GM18499 (cell line): ENCODE measurements around the gene MPRIP.
"Not testable (repeated sequence)": the region's sequence is repeated elsewhere in the genome, so short reads cannot be mapped to it uniquely, and the experiment has no call there.

Source experiments
- ATAC-seq: cut with Tn5 transposase; IDR thresholded peaks from one replicate; pipeline ENCODE4 v1.9.1; 2021; ENCODE audit warnings: moderate number of reproducible peaks; ENCODE audit not compliant: insufficient read depth, unreplicated experiment

The MPRIP gene

GRCh38 chr17:17042384-17042736 is at the start of gene MPRIP:
TSS of gene MPRIP (plus strand) at chr17:17042457. CDS start at chr17:17042849, 392 bp downstream.
- ATAC-seq: no peak

- ATAC-seq: no peak
These were observed 47.6 kb upstream of the MPRIP start for GRCh38 chr17:16994631-16995030.

DNA sequence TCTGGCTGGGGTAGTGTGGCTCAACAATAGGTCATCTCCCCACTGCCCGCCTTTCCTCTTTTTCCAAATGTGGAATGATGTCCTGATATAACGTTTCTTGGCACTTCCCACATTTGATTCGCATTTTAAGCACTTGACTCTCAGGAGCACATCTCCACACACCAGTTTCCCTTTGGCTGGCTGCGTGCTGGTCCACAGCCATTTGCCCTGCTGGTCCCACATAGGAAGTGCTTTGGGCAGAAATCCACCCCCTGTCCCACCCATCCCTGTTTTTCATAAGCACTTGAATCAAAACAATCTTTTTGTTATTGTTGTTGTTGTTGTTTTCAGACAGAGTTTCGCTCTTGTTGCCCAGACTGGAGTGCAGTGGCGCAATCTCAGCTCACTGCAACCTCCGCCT is 46.3 kb upstream of the MPRIP start:
- no peak for ATAC-seq

- not testable (repeated sequence) for ATAC-seq
These were observed 45.5 kb upstream of the MPRIP start for GRCh38 chr17:16996726-16997125.

GRCh38 chr17:16997514-16998429 is 44.5 kb upstream of the MPRIP start:
- no peak for ATAC-seq

DNA sequence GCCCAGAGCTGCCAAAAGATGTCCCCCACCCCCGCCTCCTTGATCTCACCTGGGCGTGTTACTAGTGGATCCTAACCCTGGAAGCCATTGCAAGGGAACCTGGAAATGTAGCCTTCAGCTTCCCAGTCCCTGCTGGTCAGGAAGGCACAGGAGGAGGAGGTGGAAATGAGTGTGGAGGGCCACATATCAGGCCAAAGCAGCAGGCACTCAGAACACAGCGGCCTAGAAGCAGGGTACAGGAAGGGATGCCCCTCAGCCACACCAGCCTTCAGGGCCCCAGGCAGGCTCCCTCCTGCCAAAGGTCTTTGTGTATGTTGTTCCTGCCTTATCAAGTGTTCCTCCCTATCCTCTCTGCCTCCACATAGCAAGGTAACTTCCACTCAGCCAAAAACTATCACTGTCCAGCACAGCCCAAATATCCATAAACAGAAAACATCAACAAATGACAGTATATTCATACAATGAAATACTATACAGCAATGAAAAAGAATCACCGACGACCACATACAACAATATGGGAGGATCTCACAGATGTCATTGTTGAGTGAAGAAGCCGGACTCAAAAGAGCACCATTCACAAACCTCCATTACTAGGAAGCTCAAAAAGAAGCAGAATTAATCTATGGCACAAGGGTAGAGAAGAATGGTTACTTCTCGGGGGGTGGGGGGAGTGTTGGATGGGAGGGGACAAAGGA is 42.2 kb upstream of the MPRIP start:
- no peak for ATAC-seq

DNA sequence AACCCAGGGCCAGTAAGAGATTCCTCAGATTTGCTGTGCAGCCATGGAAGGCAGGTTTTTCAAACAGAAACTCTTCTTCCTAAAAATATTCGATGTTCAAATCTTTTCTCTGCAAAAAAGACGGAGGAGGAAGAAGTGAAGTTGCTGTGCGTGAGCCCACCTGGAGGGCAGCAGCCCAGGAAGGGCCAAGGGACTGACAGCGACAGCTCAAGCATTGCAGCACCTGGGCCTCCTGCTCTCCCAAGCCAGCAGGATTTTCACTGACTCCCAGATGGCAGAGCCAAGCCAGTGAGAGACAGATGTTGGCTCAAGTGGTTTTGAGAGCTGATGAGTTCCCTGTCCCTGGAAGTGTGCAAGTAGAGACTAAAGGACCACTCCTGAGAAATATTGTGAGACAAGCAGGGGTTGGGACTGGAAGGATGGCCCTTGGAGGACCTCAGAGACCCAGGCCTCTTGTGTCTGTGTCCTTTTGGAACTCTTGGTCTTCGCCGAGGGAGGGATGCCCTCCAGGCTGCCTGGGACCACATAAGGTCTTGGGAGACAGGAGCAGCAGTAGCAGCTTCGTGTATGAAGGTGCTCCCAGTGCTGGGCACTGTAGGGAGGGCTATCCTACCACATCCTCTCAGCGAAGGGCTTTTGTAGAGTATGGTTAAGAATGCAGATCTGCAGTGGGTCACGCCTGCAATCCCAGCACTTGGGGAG is 41.0 kb upstream of the MPRIP start:
- no peak for ATAC-seq

GRCh38 chr17:17001874-17002520 is 40.3 kb upstream of the MPRIP start:
- no peak for ATAC-seq

DNA sequence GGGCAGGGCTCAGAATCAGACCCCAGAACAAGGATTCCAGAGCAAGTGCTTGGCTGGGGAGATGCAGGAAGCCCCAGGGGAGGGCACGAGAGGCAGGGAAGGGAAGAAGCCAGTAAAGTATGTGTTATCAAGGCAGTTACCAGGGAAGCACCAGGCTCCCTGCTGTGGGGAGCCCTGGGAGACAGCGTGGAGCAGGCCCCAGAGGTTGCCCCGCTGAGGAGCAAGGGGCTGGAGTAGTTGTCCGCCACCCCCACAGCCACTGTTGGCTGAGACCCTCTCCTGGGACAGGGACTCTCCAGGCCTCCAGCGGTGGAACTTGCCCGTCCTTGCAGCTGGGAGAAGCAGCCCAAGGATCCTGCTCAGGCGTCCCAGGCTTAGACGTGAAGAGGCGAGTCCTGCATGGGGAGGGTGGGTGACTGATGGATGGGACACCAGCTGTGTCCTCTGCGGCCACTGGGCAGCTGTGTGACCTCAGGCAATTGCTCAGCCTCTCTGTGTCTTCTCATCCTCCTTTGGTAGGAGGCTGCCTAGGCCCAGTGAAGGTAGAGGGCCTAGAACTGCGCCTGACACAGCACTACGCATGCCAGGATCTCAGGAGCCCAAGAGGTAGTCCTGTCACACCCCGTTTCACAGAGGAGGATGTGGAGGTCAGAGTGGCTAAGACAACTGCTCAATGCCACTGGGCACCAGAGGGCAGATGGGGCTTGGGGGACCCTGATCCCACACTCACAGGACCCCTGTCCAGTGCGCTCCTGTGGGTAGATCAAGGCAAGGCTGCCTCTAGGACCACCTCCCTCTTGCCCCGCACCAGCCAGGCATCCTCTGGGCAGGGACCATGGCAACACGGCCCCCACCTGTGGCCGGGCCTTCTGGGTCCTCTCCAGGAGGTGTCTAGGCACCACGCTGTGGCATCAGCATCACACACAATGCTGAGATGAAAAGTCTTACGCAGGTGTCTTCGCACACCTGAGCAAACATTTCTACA is 39.2 kb upstream of the MPRIP start:
- not testable (repeated sequence) for ATAC-seq

GRCh38 chr17:17004251-17004996 is 37.8 kb upstream of the MPRIP start:
- ATAC-seq: no peak

DNA sequence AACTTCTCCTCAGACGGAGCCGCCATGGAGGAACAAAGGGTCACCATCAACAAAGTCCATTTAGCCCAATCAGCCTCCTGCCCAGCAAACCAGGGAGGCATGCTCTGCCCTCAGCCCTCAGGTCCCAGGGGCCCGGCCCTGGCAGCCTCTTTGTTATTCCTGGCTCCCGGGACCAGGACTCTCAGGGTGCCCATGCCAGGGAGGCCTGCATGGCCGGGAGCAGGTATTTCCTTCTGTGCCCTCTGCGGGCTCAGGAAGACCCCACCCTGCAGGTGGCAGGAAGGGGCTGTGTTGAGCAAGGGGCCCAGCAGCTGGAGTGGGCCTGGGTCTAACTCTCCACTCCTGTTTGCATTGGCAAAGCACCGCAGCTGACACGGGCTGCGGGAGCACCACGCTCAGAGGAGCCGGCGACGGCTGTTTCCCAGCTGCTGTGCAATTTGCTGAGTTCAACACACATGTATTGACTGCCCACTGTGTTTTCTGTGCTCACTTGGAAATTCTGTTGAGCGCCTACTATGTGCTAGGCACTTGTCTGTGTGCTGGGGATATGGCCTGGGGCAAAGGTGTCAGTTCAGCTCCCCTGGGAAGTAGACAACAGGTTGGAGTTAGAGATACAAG is 37.2 kb upstream of the MPRIP start:
- not testable (repeated sequence) for ATAC-seq

- ATAC-seq: not testable (repeated sequence)
These were observed 34.4 kb upstream of the MPRIP start for GRCh38 chr17:17007891-17008290.

DNA sequence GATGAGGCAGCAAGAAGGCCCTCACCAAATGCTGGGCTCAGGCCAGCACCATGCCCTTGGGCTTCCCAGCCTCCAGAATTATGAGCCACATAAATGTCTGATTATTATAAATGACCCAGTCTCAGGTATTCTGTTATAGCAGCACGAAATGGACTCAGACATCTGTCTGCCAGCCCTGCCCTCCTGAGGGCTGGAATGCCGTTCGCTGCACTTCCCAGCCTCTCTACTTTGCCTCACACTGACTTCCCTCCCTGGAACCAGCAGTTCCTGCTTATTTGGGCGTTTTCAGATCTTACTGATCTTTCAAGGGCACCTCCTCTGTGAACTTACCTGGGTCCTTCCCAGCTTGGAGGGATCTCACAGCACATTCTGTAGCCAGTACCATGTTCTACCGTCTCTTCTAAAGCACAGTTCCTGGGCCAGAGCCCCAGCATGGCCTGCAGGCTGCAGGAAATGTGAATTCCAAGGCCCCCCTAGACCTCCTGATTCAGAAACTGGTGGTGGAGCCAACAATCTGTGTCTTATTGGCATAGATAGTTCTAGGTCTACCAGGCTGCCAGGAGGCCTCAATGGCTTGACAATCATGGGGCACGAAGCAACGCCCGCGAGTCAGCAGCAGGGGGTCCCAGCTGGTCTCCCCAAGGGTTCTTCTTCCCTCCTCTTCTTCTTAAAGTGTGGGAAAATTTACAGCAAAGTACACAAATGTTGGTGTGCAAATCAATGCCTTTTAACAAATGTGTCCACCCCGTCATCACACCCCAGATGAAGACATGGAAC is 33.4 kb upstream of the MPRIP start:
- not testable (repeated sequence) for ATAC-seq

GRCh38 chr17:17009972-17010371 is 32.3 kb upstream of the MPRIP start:
- not testable (repeated sequence) for ATAC-seq

- ATAC-seq: not testable (repeated sequence)
These were observed 31.7 kb upstream of the MPRIP start for GRCh38 chr17:17010545-17011034.

GRCh38 chr17:17011043-17011907 is 31.0 kb upstream of the MPRIP start:
- not testable (repeated sequence) for ATAC-seq
